ENCODE data around the gene TTC7B.

DNA sequence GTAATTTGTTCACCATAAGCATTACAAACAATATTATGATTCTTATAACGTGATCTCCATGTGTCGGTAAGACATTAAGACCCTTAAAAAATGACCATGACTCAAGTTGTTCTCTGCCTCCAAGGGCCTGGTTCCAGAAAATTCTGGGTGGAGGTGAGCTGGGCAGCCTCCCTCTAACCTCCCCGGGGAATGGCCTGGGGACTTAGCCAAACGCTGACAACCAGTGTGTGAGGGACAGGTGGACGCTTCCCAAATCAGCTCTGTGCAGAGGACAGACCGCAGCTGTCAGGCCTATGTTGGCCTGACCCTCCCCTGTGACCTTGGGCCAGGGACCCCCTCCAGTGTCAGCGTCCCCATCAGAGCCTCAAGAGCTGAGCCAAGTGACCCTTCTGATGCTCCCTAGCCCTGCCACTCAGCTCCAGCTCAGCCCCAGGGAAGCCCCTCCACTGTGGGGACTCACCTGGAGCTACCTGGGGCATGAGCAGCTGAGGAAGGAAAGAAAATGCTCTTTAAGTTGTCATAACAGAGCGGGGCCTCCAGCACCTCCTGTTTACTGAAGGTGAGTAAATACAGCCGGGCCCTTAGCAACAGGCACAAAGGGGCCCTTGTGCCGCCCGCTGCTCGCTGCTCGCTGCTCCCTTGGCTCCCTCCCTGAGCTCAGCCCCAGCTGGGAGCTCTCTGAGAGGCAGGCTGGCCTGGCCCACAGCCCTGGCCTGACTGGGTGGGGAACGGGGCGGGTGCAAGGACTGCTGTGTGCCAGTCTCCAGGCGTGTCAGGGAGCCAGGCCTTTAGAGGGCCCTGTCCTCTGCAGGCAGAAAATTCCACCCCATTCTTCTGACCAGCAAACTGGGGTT is 302.8 kb downstream of the TTC7B start:
- TF ChIP-seq, protein P1, sequence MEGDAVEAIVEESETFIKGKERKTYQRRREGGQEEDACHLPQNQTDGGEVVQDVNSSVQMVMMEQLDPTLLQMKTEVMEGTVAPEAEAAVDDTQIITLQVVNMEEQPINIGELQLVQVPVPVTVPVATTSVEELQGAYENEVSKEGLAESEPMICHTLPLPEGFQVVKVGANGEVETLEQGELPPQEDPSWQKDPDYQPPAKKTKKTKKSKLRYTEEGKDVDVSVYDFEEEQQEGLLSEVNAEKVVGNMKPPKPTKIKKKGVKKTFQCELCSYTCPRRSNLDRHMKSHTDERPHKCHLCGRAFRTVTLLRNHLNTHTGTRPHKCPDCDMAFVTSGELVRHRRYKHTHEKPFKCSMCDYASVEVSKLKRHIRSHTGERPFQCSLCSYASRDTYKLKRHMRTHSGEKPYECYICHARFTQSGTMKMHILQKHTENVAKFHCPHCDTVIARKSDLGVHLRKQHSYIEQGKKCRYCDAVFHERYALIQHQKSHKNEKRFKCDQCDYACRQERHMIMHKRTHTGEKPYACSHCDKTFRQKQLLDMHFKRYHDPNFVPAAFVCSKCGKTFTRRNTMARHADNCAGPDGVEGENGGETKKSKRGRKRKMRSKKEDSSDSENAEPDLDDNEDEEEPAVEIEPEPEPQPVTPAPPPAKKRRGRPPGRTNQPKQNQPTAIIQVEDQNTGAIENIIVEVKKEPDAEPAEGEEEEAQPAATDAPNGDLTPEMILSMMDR (IDR thresholded peaks at IDR 0.05; ENCODE audit: low read length) = no peak
- no peak for TF ChIP-seq EZH2 (IDR thresholded peaks at IDR 0.05; ENCODE audit: borderline replicate concordance, low read length)
